RWPE2 (cell line): Measurements from ENCODE around the gene CDC42EP5.

Source experiments
- ATAC-seq: fragments of 200-7000 bp; cut with Tn5 transposase; 3 replicates; pipeline ENCODE4 v1.9.1; 2021; ENCODE audit warnings: low read depth
- DNase-seq: peaks from one replicate; pipeline ENCODE4 v3.0.0-alpha.2; 2020; ENCODE audit warnings: low spot score
- H3K27ac ChIP-seq: fragments of 450-650 bp; 2 replicates; pipeline ENCODE4 v1.5.1; 2017; ENCODE audit warnings: mild to moderate bottlenecking; ENCODE audit not compliant: poor library complexity, severe bottlenecking
- H3K27me3 ChIP-seq: fragments of 250-450 bp; sonication (Bioruptor Pico); 2 replicates; pipeline ENCODE4 v1.5.1; 2021; ENCODE audit warnings: mild to moderate bottlenecking, moderate library complexity; ENCODE audit not compliant: insufficient read depth, poor library complexity, severe bottlenecking
- H3K36me3 ChIP-seq: fragments of 250-450 bp; sonication (Bioruptor Pico); 2 replicates; pipeline ENCODE4 v1.5.1; 2020; ENCODE audit warnings: low read depth, mild to moderate bottlenecking, moderate library complexity
- H3K4me1 ChIP-seq: fragments of 250-450 bp; sonication (Bioruptor Pico); 2 replicates; pipeline ENCODE4 v1.5.1; 2021; ENCODE audit warnings: mild to moderate bottlenecking, moderate library complexity; ENCODE audit not compliant: insufficient read depth, poor library complexity, severe bottlenecking
- H3K4me3 ChIP-seq: fragments of 250-450 bp; sonication (Bioruptor Pico); 2 replicates; pipeline ENCODE4 v1.5.1; 2021; ENCODE audit warnings: mild to moderate bottlenecking, moderate library complexity; ENCODE audit not compliant: severe bottlenecking
- H3K9me3 ChIP-seq: fragments of 250-450 bp; sonication (Bioruptor Pico); 2 replicates; pipeline ENCODE4 v1.5.1; 2021; ENCODE audit warnings: mild to moderate bottlenecking, moderate library complexity; ENCODE audit not compliant: severe bottlenecking
- TF ChIP-seq, protein P1 (sequence below): fragments of 450-650 bp; IDR thresholded peaks from one replicate; pipeline ENCODE4 v1.5.1; 2017; ENCODE audit warnings: mild to moderate bottlenecking, moderate library complexity; ENCODE audit not compliant: poor library complexity, severe bottlenecking

Gene CDC42EP5

DNA sequence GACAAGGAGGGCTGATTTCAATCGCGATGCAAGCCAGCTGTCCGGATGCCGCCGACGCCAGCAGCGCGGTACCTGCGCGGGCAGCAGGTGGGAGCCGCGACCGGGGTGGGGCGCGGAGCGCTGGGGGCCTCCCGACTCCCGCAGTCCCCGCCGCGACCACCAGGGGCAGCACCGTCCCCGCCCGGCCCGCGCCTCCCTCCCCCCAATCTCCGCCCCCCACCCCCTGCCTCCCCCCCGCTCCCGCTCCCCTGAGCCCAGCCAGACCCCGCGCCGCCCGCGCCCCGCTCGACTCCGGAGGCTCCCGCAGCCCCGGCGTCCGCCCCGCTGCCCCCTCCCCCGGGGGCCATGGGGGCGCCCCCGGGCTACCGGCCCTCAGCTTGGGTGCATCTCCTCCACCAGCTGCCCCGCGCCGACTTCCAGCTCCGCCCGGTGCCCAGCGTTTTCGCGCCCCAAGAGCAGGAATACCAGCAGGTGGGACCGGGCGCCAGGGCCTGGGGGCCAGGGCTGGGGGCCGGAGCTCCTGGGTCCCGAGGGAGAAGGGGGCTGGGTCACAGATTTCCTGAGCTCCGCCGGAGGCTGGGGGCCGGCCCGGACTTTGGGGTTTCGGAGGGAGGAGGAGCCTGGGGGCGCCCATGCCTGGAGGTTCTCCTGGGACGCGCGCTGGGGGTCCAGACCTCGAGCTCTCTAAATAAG is 57.7 kb downstream of the CDC42EP5 start, which contains the start of gene TTYH1:
Gene TTYH1, plus strand, starts transcription at position 257 of the 693 bp plus-strand sequence. Its CDS starts 89 bp downstream, at position 346.
- Histone ChIP-seq H3K4me3 (no peak within 1 kb of the TSS), H3K27ac (no peak within 1 kb of the TSS), H3K9me3 (no peaks in the 10 kb centered on the region), H3K27me3 (peaks cover 56% of the 10 kb centered on the region), H3K36me3 (no peaks in the 10 kb centered on the region), H3K4me1 (no peaks in the 10 kb centered on the region)
- no peak for ATAC-seq
- TF ChIP-seq, protein P1, sequence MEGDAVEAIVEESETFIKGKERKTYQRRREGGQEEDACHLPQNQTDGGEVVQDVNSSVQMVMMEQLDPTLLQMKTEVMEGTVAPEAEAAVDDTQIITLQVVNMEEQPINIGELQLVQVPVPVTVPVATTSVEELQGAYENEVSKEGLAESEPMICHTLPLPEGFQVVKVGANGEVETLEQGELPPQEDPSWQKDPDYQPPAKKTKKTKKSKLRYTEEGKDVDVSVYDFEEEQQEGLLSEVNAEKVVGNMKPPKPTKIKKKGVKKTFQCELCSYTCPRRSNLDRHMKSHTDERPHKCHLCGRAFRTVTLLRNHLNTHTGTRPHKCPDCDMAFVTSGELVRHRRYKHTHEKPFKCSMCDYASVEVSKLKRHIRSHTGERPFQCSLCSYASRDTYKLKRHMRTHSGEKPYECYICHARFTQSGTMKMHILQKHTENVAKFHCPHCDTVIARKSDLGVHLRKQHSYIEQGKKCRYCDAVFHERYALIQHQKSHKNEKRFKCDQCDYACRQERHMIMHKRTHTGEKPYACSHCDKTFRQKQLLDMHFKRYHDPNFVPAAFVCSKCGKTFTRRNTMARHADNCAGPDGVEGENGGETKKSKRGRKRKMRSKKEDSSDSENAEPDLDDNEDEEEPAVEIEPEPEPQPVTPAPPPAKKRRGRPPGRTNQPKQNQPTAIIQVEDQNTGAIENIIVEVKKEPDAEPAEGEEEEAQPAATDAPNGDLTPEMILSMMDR: peak; percentile 26
- DNase-seq: no peak
